Dendritic cell treated with granulocyte-macrophage colony-stimulating factor and Interleukin-4, amounts not matched to agents 40 ng/mL and 50 ng/mL, for 4 days (primary cell): ENCODE measurements around the gene NTF4.

ENCODE experiments used
- H3K27ac Mint-ChIP-seq: one replicate; pipeline ENCODE4 v1.8.0; 2022; ENCODE audit warnings: mild to moderate bottlenecking, mixed read lengths
- H3K27me3 Mint-ChIP-seq: one replicate; pipeline ENCODE4 v1.8.0; 2022; ENCODE audit warnings: mild to moderate bottlenecking, mixed read lengths
- H3K36me3 Mint-ChIP-seq: one replicate; pipeline ENCODE4 v1.8.0; 2022; ENCODE audit warnings: low read depth, mixed read lengths
- H3K4me1 Mint-ChIP-seq: one replicate; pipeline ENCODE4 v1.8.0; 2022; ENCODE audit warnings: low read depth, mixed read lengths
- H3K4me3 Mint-ChIP-seq: one replicate; pipeline ENCODE4 v1.8.0; 2022; ENCODE audit warnings: mild to moderate bottlenecking, moderate library complexity, mixed read lengths
- H3K9me3 Mint-ChIP-seq: one replicate; pipeline ENCODE4 v1.8.0; 2022; ENCODE audit warnings: mixed read lengths
- intact Hi-C: fragments of 100-400 bp; cut with micrococcal nuclease; formaldehyde crosslinking; loops from one replicate; pipeline ENCODE4 v1.15.0; 2022

Gene NTF4

GRCh38 chr19:49016067-49016839 is 48.4 kb downstream of the NTF4 start:
- intact Hi-C loops, result no loop called here
- peaks cover 19% of the 10 kb centered on the region for H3K4me1 Mint-ChIP-seq
- H3K4me3 Mint-ChIP-seq, result no peak overlapping the region
- H3K36me3 Mint-ChIP-seq, result peaks cover 57% of the 10 kb centered on the region
- peaks cover 43% of the 10 kb centered on the region for H3K27me3 Mint-ChIP-seq
- H3K27ac Mint-ChIP-seq, result no peak overlapping the region
- H3K9me3 Mint-ChIP-seq, result no peaks in the 10 kb centered on the region

GRCh38 chr19:49014870-49015255 is 49.8 kb downstream of the NTF4 start:
- H3K9me3 Mint-ChIP-seq, result no peaks in the 10 kb centered on the region
- H3K4me3 Mint-ChIP-seq, result no peak overlapping the region
- H3K27me3 Mint-ChIP-seq, result peaks cover 29% of the 10 kb centered on the region
- peaks cover 71% of the 10 kb centered on the region for H3K36me3 Mint-ChIP-seq
- no peak overlapping the region for H3K27ac Mint-ChIP-seq
- peaks cover 15% of the 10 kb centered on the region for H3K4me1 Mint-ChIP-seq
- intact Hi-C loops, result no loop called here

GRCh38 chr19:49014123-49014869 is 50.3 kb downstream of the NTF4 start:
- no peaks in the 10 kb centered on the region for H3K9me3 Mint-ChIP-seq
- peaks cover 10% of the 10 kb centered on the region for H3K4me1 Mint-ChIP-seq
- peaks cover 23% of the 10 kb centered on the region for H3K27me3 Mint-ChIP-seq
- H3K36me3 Mint-ChIP-seq, result peaks cover 77% of the 10 kb centered on the region
- intact Hi-C loops, result no loop called here
- H3K27ac Mint-ChIP-seq, result no peak overlapping the region
- H3K4me3 Mint-ChIP-seq, result no peak overlapping the region

- Mint-ChIP-seq H3K9me3 (no peaks in the 10 kb centered on the region), H3K27ac (no peak overlapping the region), H3K27me3 (no peaks in the 10 kb centered on the region), H3K4me3 (no peak overlapping the region), H3K4me1 (no peaks in the 10 kb centered on the region), H3K36me3 (peaks cover 99% of the 10 kb centered on the region)
- intact Hi-C loops, result no loop called here
Observed at GRCh38 chr19:49011194-49011593, 53.4 kb downstream of the NTF4 start.
